ENCODE results near the gene TAS2R43.

DNA sequence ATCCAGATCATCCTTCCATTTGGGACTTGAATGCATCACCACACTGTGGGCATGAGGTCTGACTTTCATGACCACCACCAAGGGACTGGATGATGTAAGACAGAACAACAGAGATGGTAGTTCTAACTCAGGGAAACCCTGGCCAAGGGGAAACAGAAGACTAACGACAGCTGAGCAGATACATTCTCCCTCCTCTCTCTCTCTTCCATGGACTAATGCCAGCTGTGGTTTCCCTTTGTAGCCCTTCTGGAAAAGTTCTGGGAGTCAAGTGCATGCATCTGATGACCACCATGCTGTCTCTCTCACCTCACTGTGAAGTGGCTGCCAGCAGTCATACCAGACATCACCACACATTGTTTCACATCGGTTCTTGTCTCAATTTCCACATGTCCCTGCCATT lies 38.9 kb upstream of the TAS2R43 start:
- TF ChIP-seq CTCF (IDR thresholded peaks at IDR 0.05) (no peak), POLR2A (IDR thresholded peaks at IDR 0.05) (no peak), POLR2AphosphoS5 (IDR thresholded peaks at IDR 0.05) (no peak), EP300 (IDR thresholded peaks at IDR 0.05) (no peak)

Measured in gastroesophageal sphincter (tissue), 3 donors.